ENCODE data around the gene PLCG2.

- TF ChIP-seq POLR2A (IDR thresholded peaks at IDR 0.05) (no peak), CTCF (IDR thresholded peaks at IDR 0.05) (no peak)
Observed at GRCh38 chr16:81913222-81913621, 134.1 kb downstream of the PLCG2 start.
